Brain microvascular endothelial cell (primary cell): ENCODE measurements around the gene FLNA.
"Not testable (repeated sequence)": the region's sequence is repeated elsewhere in the genome, so short reads cannot be mapped to it uniquely, and the experiment has no call there.

Experiments
- DNase-seq: peaks from one replicate; pipeline ENCODE4 v3.0.0-alpha.2; 2020
- H3K27ac ChIP-seq: fragments of 250-450 bp; sonication (Bioruptor Pico); 2 replicates; pipeline ENCODE4 v1.5.1; 2020; ENCODE audit warnings: mild to moderate bottlenecking, moderate library complexity
- H3K27me3 ChIP-seq: fragments of 250-450 bp; sonication (Bioruptor Pico); replicated peaks from 2 replicates; pipeline ENCODE4 v1.5.1; 2020; ENCODE audit warnings: mild to moderate bottlenecking
- H3K36me3 ChIP-seq: fragments of 250-450 bp; sonication (Bioruptor Pico); replicated peaks from 2 replicates; pipeline ENCODE4 v1.5.1; 2020; ENCODE audit warnings: mild to moderate bottlenecking
- H3K4me3 ChIP-seq: 2 replicates; pipeline ENCODE4 v1.5.1; 2011; ENCODE audit warnings: low read depth, mild to moderate bottlenecking, control low read depth, low read length, moderate library complexity
- in situ Hi-C: cut with HindIII; loops from 2 replicates; pipeline ENCODE4 v1.10.0; 2017; ENCODE audit warnings: low sequenced_read_pairs, low pct_ligation_motif_present
- TF ChIP-seq, protein P1 (sequence below): IDR thresholded peaks from 2 replicates; pipeline ENCODE4 v1.5.1; 2011; ENCODE audit warnings: low read depth, mild to moderate bottlenecking, moderate library complexity, low read length, control low read depth, inconsistent platforms; ENCODE audit errors: missing control alignments

FLNA gene

DNA sequence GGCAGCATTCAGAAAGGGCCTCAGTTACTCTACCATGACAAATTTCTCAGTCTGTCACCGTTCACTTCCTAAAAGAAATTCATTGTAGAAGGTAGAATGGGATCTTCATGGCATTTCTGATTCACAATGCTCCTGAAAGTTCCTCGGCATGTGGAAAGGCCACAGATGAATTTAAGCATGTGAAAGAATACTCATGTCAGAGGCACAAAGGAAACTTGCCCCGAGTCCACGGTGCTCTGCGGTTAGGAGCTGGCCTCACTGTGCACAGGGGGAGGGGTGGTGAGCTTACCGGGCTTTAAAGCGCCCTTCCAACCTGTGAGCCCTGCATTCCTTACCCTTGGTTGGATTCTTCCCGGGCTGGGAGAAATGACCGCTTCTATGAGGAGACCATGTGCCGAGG, 69.6 kb downstream of the FLNA start:
- TF ChIP-seq, protein P1, sequence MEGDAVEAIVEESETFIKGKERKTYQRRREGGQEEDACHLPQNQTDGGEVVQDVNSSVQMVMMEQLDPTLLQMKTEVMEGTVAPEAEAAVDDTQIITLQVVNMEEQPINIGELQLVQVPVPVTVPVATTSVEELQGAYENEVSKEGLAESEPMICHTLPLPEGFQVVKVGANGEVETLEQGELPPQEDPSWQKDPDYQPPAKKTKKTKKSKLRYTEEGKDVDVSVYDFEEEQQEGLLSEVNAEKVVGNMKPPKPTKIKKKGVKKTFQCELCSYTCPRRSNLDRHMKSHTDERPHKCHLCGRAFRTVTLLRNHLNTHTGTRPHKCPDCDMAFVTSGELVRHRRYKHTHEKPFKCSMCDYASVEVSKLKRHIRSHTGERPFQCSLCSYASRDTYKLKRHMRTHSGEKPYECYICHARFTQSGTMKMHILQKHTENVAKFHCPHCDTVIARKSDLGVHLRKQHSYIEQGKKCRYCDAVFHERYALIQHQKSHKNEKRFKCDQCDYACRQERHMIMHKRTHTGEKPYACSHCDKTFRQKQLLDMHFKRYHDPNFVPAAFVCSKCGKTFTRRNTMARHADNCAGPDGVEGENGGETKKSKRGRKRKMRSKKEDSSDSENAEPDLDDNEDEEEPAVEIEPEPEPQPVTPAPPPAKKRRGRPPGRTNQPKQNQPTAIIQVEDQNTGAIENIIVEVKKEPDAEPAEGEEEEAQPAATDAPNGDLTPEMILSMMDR: no peak
- H3K27ac ChIP-seq: no peak overlapping the region
- H3K36me3 ChIP-seq: no peaks in the 10 kb centered on the region
- H3K4me3 ChIP-seq: no peak overlapping the region
- DNase-seq: no peak
- in situ Hi-C loops: no loop called here
- H3K27me3 ChIP-seq: no peaks in the 10 kb centered on the region

DNA sequence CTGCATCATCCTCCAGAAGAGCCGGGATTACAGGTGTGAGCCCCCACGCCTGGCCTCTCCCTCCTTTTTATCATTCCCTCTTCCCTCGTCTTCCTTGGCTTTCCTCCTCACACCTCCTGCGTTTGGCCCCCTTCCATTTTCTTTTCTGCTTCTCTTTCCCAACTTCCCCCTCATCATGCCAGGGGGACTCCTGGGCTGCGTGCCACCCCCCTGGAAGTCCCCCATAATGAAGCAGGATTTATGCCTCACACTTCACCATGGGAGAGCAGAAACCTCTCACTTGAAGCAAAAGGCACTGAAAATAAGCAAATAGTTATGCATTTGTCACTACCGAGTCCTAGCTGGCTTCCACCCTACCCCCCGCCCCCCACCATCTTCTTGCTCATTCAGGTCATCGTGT, 71.0 kb downstream of the FLNA start:
- Histone ChIP-seq H3K27ac (no peak overlapping the region), H3K4me3 (no peak overlapping the region), H3K27me3 (no peaks in the 10 kb centered on the region), H3K36me3 (no peaks in the 10 kb centered on the region)
- DNase-seq: no peak
- TF ChIP-seq, protein P1: no peak
- in situ Hi-C loops: no loop called here

DNA sequence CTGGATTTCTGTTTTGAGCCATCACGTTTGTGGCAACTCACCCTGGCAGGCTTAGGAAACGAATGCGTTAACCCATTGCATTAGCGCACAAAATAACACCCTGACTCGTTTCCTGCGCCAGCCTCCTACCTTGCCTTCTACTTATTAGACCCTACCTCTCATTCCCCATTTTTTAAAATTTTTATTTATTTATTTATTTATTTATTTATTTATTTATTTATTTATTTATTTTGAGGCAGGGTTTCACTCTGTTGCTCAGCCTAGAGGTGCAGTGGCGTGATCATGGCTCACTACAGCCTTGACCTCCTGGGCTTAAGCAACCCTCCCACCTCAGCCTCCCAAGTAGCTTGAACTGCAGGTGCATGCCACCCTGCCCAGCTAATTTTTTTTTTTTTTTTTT, 71.4 kb downstream of the FLNA start:
- H3K27me3 ChIP-seq, H3K4me3 ChIP-seq, in situ Hi-C loops, H3K27ac ChIP-seq, H3K36me3 ChIP-seq, DNase-seq: not testable (repeated sequence)

DNA sequence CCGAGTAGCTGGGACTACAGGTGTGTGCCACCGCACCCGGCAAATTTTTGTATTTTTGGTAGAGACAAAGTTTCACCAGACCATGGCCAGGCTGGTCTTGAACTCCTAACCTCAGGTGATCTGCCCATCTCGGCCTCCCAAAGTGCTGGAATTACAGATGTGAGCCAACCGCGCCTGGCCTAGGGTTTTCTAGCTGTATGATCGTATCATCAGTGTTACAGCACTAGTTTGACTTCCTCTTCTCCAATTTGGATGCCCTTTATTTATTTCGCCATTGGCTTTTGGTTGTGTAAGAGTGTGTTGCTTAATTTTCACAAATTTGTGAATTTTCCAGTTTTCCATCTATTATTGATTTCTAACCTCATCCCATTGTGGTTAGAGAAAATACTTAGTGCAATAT, 73.6 kb downstream of the FLNA start:
- Histone ChIP-seq H3K27me3 (no peaks in the 10 kb centered on the region), H3K27ac (no peak overlapping the region), H3K4me3 (no peak overlapping the region), H3K36me3 (no peaks in the 10 kb centered on the region)
- in situ Hi-C loops: no loop called here
- TF ChIP-seq, protein P1: no peak
- no peak for DNase-seq
